HG02642 (cell line): ENCODE data around the gene TAF4.
"Not testable (repeated sequence)": the region's sequence is repeated elsewhere in the genome, so short reads cannot be mapped to it uniquely, and the experiment has no call there.

Experiments
- ATAC-seq: cut with Tn5 transposase; IDR thresholded peaks from one replicate; pipeline ENCODE4 v1.9.1; 2021; ENCODE audit warnings: mild to moderate bottlenecking; ENCODE audit not compliant: unreplicated experiment, poor library complexity

TAF4 gene

GRCh38 chr20:62080249-62080990 is 14.7 kb upstream of the TAF4 start:
- no peak for ATAC-seq

GRCh38 chr20:62079166-62079565 is 13.5 kb upstream of the TAF4 start:
- no peak for ATAC-seq

- ATAC-seq, result no peak
Observed at GRCh38 chr20:62073323-62073722, 7.6 kb upstream of the TAF4 start.

GRCh38 chr20:62071669-62072430 is 6.2 kb upstream of the TAF4 start:
- ATAC-seq, result not testable (repeated sequence)

GRCh38 chr20:62069741-62070216 is 4.1 kb upstream of the TAF4 start:
- no peak for ATAC-seq

- no peak for ATAC-seq
Observed at GRCh38 chr20:62068997-62069396, 3.3 kb upstream of the TAF4 start.

- no peak for ATAC-seq
Observed at GRCh38 chr20:62067547-62068260, 2.0 kb upstream of the TAF4 start.

GRCh38 chr20:62066983-62067433 is 1.3 kb upstream of the TAF4 start:
- no peak for ATAC-seq

GRCh38 chr20:62066339-62066982 is 780 bp upstream of the TAF4 start:
- ATAC-seq, result peak; percentile 40

GRCh38 chr20:62064770-62065673 is 659 bp downstream of the TAF4 start:
- peak; percentile 33 for ATAC-seq

- ATAC-seq, result no peak
Observed at GRCh38 chr20:62063981-62064769, 1.5 kb downstream of the TAF4 start.

- no peak for ATAC-seq
Observed at GRCh38 chr20:62063315-62063980, 2.2 kb downstream of the TAF4 start.

GRCh38 chr20:62062661-62063314 is 2.9 kb downstream of the TAF4 start:
- ATAC-seq, result no peak

GRCh38 chr20:62061851-62062423 is 3.7 kb downstream of the TAF4 start:
- ATAC-seq, result no peak

GRCh38 chr20:62060631-62061541 is 4.8 kb downstream of the TAF4 start:
- ATAC-seq, result no peak

GRCh38 chr20:62059920-62060630 is 5.6 kb downstream of the TAF4 start:
- ATAC-seq, result no peak
